Activated naive CD4-positive, alpha-beta T cell treated with anti-CD3 and anti-CD28 coated beads, Interleukin-2, amount 50 U/mL, for 24 hours (primary cell): ENCODE measurements around the gene BCL2L13.

Source experiments
- H3K27ac Mint-ChIP-seq: one replicate; pipeline ENCODE4 v1.8.0; 2021; ENCODE audit warnings: mild to moderate bottlenecking, mixed read lengths
- H3K27me3 Mint-ChIP-seq: one replicate; pipeline ENCODE4 v1.8.0; 2021; ENCODE audit warnings: mixed read lengths
- H3K36me3 Mint-ChIP-seq: one replicate; pipeline ENCODE4 v1.8.0; 2021; ENCODE audit warnings: mixed read lengths
- H3K4me1 Mint-ChIP-seq: one replicate; pipeline ENCODE4 v1.8.0; 2021; ENCODE audit warnings: mixed read lengths
- H3K4me3 Mint-ChIP-seq: one replicate; pipeline ENCODE4 v1.8.0; 2021; ENCODE audit warnings: mild to moderate bottlenecking, mixed read lengths
- H3K9me3 Mint-ChIP-seq: one replicate; pipeline ENCODE4 v1.8.0; 2021; ENCODE audit warnings: mixed read lengths

The BCL2L13 gene

DNA sequence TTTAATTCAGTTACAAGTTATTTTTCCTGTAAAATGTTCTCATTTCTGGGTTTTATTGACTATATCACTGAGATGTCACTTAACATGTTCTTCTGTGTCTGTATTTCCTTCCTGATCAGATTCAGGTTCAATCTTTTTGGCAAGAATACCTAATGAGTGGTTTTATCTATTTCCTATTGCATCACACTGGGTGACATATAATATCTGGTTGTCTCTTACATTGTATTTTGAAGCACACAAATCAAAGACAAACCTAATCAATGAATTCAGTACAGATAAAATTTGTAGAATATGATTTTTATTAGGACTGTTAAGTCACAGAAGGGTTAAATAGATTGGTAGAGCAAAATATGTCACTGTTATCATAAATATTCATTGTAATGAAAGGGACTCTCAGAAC is 60.4 kb downstream of the BCL2L13 start:
- no peak overlapping the region for H3K4me3 Mint-ChIP-seq
- no peaks in the 10 kb centered on the region for H3K9me3 Mint-ChIP-seq
- H3K36me3 Mint-ChIP-seq = peaks cover 16% of the 10 kb centered on the region
- H3K27me3 Mint-ChIP-seq = no peaks in the 10 kb centered on the region
- no peak overlapping the region for H3K27ac Mint-ChIP-seq
- peaks cover 14% of the 10 kb centered on the region for H3K4me1 Mint-ChIP-seq

DNA sequence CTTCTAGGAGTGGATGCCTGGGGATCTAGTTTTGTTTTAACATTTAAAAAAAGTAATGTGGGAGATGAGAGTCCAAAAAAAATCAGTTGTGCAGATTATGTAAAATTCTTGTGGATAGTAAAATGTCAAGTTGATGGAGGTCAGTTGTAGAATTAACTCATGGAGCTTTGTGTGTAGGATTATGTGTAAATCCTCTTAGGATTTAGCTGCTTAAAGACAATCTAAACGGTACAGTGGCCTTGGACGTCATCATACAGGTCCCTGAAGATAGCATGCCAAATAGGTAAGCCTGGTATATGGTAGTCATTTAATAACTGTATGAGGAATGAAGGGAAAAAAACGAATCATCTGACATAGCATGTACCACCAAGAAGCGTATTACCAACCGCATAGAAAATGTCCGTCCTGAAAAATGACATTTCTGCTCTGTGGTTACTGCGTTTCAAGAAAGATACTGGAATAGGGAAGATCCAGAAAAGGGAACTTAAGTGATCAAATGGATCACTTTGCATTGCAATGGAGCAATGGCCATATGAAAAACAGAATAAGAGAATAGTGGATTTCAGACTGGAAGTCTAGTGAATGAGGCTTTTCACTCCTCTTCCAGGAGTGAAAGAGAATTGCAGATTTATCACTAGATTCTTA is 61.3 kb downstream of the BCL2L13 start:
- Mint-ChIP-seq H3K27me3 (no peaks in the 10 kb centered on the region), H3K27ac (peak overlapping the region; percentile 25), H3K4me1 (peaks cover 14% of the 10 kb centered on the region), H3K36me3 (peaks cover 16% of the 10 kb centered on the region), H3K4me3 (no peak overlapping the region), H3K9me3 (no peaks in the 10 kb centered on the region)

DNA sequence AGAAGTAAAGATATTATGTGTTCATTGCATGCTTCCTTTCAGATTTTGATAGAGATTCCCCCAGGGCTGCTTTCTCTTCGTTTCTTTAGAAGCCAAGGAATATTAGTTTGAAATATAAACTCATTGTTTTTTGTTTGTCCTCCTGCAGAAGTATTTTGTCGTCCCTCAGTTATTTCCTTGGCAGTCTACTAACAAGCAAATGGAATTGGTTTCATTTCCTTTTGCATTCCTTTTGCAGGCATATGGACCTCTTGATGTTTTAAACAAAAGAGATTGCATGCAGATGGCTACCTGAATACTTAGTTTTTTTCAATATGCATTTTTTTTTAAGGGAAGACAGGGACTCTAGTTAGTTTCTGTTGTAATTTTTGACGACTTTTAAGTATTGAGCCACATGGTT is 62.2 kb downstream of the BCL2L13 start:
- Mint-ChIP-seq H3K27ac (no peak overlapping the region), H3K4me1 (peaks cover 18% of the 10 kb centered on the region), H3K36me3 (peaks cover 15% of the 10 kb centered on the region), H3K9me3 (no peaks in the 10 kb centered on the region), H3K27me3 (no peaks in the 10 kb centered on the region), H3K4me3 (no peak overlapping the region)

DNA sequence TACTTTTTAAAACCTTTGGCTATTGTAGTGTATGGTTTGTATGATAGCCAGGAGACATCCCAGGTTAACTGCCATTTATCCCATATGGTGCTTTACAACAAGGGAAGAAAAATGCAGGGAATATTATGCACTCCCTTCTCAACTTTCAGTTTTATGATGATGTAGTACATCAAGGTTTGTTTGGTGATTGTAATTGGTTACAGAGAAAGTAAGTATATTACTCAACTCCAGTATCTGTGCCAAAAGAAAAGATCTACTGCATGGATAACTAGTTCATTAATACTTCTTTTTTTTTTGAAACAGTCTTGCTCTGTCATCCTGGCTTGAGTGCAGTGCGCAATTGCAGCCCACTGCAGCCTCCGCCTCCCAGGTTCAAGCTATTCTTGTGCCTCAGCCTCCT is 65.3 kb downstream of the BCL2L13 start:
- no peak overlapping the region for H3K27ac Mint-ChIP-seq
- peaks cover 12% of the 10 kb centered on the region for H3K36me3 Mint-ChIP-seq
- H3K9me3 Mint-ChIP-seq = no peaks in the 10 kb centered on the region

DNA sequence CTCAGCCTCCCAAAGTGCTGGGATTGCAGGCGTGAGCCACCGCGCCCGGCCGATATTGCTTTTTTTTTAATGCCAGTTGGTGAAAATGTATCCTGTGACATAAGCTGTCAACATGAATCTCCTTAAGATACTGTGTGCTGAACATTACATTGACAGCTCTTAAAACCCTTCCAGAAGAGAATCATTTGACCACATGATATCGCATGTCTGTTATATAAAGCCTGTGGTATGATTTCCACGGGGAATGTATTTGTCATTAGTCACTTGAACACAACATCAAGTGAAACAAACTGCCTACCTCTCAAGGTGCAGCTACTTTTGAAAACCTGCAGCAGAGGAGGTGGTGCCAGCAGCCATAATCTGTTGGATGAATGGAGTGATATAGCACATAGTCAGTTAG is 67.0 kb downstream of the BCL2L13 start:
- Mint-ChIP-seq H3K36me3 (peaks cover 8% of the 10 kb centered on the region), H3K9me3 (no peaks in the 10 kb centered on the region), H3K27me3 (no peaks in the 10 kb centered on the region), H3K27ac (peak overlapping the region; percentile 30), H3K4me3 (peak overlapping the region; percentile 30), H3K4me1 (peaks cover 18% of the 10 kb centered on the region)

More for the DNA sequence above, 65.3 kb downstream of the BCL2L13 start:
- Mint-ChIP-seq H3K4me3 (no peak overlapping the region), H3K4me1 (peaks cover 29% of the 10 kb centered on the region), H3K27me3 (no peaks in the 10 kb centered on the region)

DNA sequence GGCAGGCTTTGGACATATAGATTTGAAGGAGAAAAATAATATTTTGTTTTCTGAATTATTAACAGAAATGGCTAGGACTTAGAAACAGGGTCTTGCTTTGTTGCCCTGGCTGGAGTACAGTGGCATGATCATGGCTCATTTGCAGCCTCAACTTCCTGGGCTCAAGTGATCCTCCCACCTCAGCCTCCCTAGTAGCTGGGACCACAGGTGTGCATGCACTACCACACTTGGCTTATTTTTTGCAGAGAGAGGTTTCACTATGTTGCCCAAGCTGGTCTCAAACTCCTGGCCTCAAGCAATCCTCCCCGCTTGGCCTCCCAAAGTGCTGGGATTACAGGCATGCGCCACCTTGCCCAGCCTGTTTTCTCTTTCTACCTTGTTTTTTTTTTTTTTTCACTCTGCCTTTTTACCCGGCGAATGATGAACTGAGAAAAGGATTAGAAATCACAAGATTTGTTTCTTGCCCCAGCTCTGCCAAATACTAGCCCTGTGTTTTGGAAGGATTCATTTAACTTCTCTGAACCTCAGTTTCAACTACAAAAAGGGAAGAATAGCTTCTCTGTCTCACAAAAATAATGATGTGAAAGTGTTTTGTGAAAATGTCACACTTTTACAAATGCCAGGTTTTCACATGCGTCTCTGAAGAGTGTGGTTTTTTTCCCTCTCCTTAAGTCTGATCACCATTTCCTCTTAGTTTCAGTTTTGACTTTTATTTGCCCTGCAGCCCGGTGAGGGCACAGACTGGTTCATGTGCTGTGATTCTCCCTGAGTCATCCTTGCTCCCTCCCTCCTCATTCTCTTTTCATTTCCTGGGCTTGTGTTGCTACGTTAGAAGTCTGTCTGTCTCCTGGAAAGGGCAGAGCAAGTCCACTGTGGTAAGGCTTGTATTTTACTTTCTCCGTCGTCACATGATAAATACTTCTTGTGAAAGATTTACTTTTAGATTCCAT is 67.7 kb downstream of the BCL2L13 start:
- Mint-ChIP-seq H3K9me3 (no peaks in the 10 kb centered on the region), H3K4me3 (peak overlapping the region; percentile 78), H3K36me3 (peaks cover 8% of the 10 kb centered on the region), H3K27me3 (no peaks in the 10 kb centered on the region), H3K27ac (peak overlapping the region; percentile 96), H3K4me1 (peaks cover 18% of the 10 kb centered on the region)

DNA sequence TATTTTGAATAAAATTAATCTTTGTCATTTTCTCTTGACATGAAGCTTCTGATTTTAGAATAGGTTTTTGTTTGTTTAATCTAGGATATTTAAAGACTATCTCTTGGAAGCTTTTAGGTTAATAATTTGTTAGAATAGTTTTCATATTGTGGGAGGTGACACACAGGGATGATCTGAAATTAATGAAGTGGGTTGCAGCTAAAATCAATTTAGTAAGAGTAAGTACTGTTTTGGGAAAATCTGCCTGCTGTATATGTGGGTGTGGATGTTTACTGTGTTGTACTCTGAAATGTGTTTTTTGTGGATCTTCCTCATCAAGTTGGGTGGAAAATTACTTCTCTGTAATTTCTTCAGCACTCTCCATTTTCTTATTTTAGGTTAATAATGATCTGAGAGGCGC is 68.4 kb downstream of the BCL2L13 start:
- Mint-ChIP-seq H3K4me1 (peaks cover 18% of the 10 kb centered on the region), H3K27ac (no peak overlapping the region), H3K9me3 (no peaks in the 10 kb centered on the region), H3K27me3 (no peaks in the 10 kb centered on the region), H3K36me3 (peaks cover 11% of the 10 kb centered on the region), H3K4me3 (peak overlapping the region; percentile 78)

DNA sequence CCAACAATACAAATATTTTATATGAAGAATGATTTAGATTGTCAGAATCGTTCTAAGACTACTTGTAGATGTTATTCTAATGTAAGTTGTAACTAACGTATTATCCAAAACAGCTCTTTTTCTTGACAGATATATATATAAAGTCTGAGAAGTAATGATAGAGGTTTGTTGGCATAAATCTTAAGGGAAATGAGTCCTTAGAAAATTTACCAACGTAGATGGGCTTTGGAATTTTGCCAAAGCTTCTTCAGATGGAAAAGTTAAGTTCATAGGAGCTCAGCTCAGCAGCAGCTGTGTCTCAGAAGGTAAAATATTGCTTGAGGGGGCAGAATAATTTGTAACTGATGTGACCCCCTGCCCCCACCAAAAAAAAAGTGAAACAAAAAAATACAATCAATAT is 69.0 kb downstream of the BCL2L13 start:
- peaks cover 15% of the 10 kb centered on the region for H3K36me3 Mint-ChIP-seq
- H3K27ac Mint-ChIP-seq = no peak overlapping the region
- H3K9me3 Mint-ChIP-seq = no peaks in the 10 kb centered on the region
- H3K27me3 Mint-ChIP-seq = no peaks in the 10 kb centered on the region
- H3K4me3 Mint-ChIP-seq = no peak overlapping the region
- peaks cover 18% of the 10 kb centered on the region for H3K4me1 Mint-ChIP-seq

DNA sequence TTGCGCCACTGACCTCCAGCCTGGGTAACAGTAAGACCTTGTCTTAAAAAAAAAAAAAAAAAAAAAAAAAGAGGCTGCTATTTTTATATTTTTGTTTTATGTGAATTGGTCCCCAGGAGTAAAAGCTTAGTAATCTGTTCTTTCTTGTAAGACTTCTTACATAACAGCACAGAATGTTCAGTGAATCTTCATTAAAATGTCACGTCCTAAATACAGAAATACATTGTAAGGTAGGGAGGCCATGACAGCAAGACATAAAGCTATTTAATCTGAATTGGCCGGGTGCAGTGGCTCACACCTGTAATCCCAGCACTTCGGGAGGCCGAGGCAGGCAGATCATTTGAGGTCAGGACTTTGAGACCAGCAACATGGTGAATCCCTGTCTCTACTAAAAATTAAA is 71.5 kb downstream of the BCL2L13 start:
- no peak overlapping the region for H3K4me3 Mint-ChIP-seq
- H3K27me3 Mint-ChIP-seq = no peaks in the 10 kb centered on the region
- no peak overlapping the region for H3K27ac Mint-ChIP-seq
- H3K9me3 Mint-ChIP-seq = no peaks in the 10 kb centered on the region
- peaks cover 21% of the 10 kb centered on the region for H3K4me1 Mint-ChIP-seq
- peaks cover 10% of the 10 kb centered on the region for H3K36me3 Mint-ChIP-seq

DNA sequence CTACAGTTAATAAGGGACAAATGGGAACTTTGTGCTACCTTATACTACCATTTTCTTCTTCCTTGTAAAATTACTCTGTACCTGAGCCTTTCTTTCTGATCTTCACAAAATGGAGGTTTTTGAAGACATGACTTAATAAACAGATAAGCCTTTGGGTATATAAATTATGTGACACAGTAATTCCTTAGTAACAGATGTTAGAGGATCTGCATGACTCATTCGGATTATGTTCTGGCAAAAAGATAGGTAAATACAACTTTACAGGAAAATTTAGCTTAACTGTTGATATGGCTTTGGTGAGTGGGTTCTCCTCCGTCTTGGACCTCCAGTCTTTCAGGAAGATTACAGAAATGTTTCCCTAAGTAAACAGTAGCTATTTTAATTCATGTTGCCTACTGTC is 73.9 kb downstream of the BCL2L13 start:
- Mint-ChIP-seq H3K27ac (peak overlapping the region; percentile 35), H3K4me1 (peaks cover 13% of the 10 kb centered on the region), H3K36me3 (peaks cover 10% of the 10 kb centered on the region), H3K4me3 (no peak overlapping the region), H3K27me3 (no peaks in the 10 kb centered on the region), H3K9me3 (no peaks in the 10 kb centered on the region)

DNA sequence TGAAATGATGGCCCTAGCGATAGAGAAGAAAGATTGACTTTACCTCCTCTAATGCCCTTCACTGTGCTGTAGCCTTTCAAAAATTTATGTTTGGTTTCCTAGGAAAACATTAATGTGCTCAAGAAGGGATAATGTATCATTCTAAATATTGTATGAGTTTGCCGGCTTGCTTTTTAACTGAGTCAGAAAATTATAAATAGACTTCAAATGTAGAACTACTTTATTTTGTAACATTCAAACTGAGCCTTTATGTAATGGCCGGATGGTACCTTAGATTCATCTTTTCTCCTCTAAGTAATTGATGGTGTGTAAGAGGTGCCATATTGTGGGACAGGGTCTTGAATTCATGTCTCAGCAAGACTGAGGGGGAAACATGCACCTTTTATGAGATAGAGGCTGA is 78.0 kb downstream of the BCL2L13 start:
- H3K27ac Mint-ChIP-seq = no peak overlapping the region
- H3K4me3 Mint-ChIP-seq = no peak overlapping the region
- no peaks in the 10 kb centered on the region for H3K9me3 Mint-ChIP-seq
- no peaks in the 10 kb centered on the region for H3K27me3 Mint-ChIP-seq
- peaks cover 10% of the 10 kb centered on the region for H3K36me3 Mint-ChIP-seq
- H3K4me1 Mint-ChIP-seq = peaks cover 13% of the 10 kb centered on the region

DNA sequence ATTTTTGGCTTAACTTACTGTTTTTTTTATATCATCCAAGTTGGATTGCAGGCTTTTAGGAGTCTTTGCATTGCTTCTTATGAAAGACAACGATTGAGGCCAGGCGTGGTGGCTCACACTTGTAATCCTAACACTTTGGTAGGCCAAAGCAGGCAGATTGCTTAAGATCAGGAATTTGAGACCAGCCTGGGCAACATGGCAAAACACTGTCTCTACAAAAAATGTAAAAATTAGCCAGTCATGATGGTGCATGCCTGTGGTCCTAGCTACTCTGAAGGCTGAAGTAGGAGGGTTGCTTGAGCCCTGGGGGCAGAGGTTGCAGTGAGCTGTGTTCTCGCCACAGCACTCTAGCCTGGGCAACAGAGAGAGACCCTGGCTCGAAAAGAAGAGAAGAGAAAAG is 79.2 kb downstream of the BCL2L13 start:
- Mint-ChIP-seq H3K9me3 (no peaks in the 10 kb centered on the region), H3K36me3 (peaks cover 1% of the 10 kb centered on the region), H3K27ac (no peak overlapping the region), H3K27me3 (no peaks in the 10 kb centered on the region), H3K4me1 (peaks cover 13% of the 10 kb centered on the region), H3K4me3 (no peak overlapping the region)

DNA sequence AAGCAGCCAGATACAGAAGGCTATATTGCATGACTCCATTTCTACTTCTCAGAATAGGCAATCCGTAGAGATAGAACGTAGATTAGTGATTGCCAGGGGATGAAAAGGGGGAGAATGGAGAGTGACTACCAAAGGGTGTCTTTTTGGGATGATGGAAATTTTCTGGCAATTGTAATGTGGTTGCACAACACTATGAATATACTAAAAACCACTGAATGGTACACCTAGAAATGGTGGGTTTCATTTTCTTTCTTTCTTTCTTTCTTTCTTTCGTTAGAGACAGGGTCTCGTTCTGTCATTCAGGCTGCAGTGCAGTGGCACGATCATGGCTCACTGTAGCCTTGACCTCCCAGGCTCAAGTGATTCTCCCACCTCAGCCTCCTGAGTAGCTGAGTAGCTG is 81.4 kb downstream of the BCL2L13 start:
- no peak overlapping the region for H3K27ac Mint-ChIP-seq
- peaks cover 10% of the 10 kb centered on the region for H3K4me1 Mint-ChIP-seq
- H3K4me3 Mint-ChIP-seq = no peak overlapping the region
- H3K9me3 Mint-ChIP-seq = no peaks in the 10 kb centered on the region
- H3K27me3 Mint-ChIP-seq = no peaks in the 10 kb centered on the region
- no peaks in the 10 kb centered on the region for H3K36me3 Mint-ChIP-seq

DNA sequence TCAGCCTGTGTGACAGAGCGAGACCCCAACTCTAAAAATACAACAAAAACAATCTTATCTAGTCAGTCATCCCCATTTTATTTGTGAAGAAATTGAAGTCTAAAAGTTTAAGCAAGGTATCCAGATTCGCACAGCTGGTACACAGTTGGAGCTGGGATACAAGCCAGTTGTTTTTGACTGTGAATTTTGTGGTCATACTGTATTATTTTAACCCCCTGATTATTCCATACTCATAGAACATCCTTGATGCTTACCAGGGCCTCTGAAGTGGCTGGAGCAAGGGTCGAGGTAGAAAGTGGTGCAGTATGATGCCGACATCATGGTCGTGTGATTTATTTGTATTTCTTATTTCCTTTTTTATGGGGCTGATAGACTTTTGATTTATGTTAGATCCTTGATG is 85.7 kb downstream of the BCL2L13 start:
- Mint-ChIP-seq H3K4me1 (peaks cover 16% of the 10 kb centered on the region), H3K9me3 (no peaks in the 10 kb centered on the region), H3K4me3 (no peak overlapping the region), H3K27ac (no peak overlapping the region), H3K27me3 (no peaks in the 10 kb centered on the region), H3K36me3 (peaks cover 4% of the 10 kb centered on the region)

DNA sequence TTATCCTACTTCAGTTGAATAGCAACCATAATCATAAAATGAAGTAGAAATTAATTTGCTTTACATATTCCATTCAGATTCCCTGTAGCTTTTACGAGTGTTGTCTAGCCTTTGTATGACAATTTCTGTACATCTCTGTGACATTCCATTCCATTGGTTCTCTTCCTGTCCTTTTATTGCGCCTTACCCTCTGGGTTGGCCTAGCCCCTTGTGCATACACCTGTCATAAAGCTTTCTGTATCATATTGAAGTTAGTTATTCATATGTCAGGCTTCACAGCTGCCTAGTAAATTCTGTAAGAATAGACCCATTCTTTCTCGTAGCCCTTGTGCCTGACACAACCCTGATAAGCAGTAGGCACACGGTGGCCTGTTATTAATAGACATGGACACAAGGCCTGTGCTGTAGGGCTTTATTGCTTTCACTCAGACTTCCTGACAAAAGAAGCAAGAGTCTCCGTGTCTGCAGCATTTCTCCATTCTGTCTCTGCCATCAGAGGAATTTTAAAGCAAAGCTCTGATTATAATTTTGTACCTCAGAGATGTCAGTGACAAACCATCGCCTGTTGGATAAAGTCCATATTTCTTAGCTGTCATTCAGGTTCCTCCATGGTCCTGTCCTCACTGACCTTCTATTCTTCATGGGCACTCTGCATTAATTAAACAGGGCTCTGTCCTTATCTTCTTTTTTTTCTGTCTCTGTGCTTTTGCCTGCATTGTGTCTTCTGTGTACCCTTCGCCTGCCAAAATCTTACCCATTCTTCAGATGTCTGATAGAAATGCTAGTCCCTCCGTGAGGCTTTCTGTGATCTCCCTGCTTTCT is 86.3 kb downstream of the BCL2L13 start:
- Mint-ChIP-seq H3K4me3 (no peak overlapping the region), H3K4me1 (peaks cover 16% of the 10 kb centered on the region), H3K27me3 (no peaks in the 10 kb centered on the region), H3K27ac (peak overlapping the region; percentile 59), H3K9me3 (no peaks in the 10 kb centered on the region), H3K36me3 (peaks cover 4% of the 10 kb centered on the region)

DNA sequence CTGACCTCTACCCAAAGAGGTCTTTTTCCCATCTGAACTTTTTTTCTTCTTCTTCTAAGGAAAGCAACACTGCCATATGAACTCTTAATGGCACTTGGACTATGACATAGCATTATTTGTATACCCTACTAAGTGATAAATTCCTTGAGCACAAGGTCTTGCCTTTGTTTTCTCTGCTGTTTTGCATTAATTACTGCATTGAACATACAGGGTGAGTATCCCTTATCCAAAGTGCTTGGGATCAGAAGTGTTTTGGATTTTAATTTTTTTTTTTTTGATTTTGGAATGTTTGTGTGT is 86.9 kb downstream of the BCL2L13 start:
- H3K4me1 Mint-ChIP-seq = peaks cover 16% of the 10 kb centered on the region
- H3K4me3 Mint-ChIP-seq = no peak overlapping the region
- H3K9me3 Mint-ChIP-seq = no peaks in the 10 kb centered on the region
- peaks cover 4% of the 10 kb centered on the region for H3K36me3 Mint-ChIP-seq
- no peaks in the 10 kb centered on the region for H3K27me3 Mint-ChIP-seq
- H3K27ac Mint-ChIP-seq = peak overlapping the region; percentile 59
